Measurements from ENCODE around the gene CCDC92. TPM values are rescaled to one million over a fixed set of nuclear protein-coding genes. Genes with fewer than 3 reads are reported as not detected.

The CCDC92 gene
- total and polyA plus RNA-seq, 2 donors from 2014 or later = 39.3 to 41.4 TPM

DNA sequence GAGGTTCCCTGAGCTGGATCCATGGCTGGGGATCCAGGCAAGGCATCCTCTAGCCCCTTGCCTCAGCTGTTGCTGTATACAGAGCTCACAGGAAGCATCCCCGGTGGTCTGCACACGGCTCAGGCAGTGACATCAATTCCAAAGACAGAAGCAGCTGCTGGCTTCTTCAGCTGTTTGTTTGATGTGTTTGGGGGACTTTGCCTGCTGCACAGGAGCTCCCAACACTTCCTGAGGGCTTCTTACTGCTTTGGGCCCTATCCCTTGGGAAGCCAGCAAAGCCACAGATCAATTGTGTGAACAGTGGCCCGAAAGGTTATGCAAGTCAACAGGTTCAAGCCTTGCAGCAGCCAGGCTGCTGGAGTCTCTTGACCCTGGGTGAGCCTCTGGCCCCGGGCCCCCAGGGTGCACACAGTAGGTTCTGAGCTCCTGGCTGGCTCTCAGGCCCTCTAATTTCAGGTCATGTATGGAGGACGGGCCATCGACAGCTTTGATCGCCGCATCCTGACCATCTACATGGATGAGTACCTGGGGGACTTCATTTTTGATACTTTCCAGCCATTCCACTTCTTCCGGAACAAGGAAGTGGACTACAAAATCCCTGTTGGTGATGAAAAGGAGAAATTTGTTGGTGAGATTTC, 42.6 kb downstream of the CCDC92 start:
- Histone ChIP-seq H3K27ac (ENCODE audit: low read depth in 2 of 2, low read length in 2 of 2) (no peak overlapping the region), H3K4me3 (ENCODE audit: low read length in 3 of 3) (no peak overlapping the region), H3K9me3 (ENCODE audit: control insufficient read depth in 2 of 3, insufficient read depth in 1 of 3, low read length in 3 of 3) (no peaks in the 10 kb centered on the region), H3K9ac (ENCODE audit: low read length in 3 of 3) (no peak overlapping the region), H3K27me3 (ENCODE audit: control insufficient read depth, insufficient read depth, low read length) (no peaks in the 10 kb centered on the region), H3K36me3 (ENCODE audit: control insufficient read depth in 2 of 3, insufficient read depth in 3 of 3, low read length in 3 of 3) (no peaks in the 10 kb centered on the region), H3K4me1 (ENCODE audit: control insufficient read depth in 2 of 3, insufficient read depth in 2 of 3, low read depth in 1 of 3, low read length in 3 of 3) (no peaks in the 10 kb centered on the region)
- FAIRE-seq (no peak), DNase-seq (peak in 1 of 5 donors; percentile 19)
- intact Hi-C loops (cut with DNase I) = no loop called here
- TF ChIP-seq, protein P1, sequence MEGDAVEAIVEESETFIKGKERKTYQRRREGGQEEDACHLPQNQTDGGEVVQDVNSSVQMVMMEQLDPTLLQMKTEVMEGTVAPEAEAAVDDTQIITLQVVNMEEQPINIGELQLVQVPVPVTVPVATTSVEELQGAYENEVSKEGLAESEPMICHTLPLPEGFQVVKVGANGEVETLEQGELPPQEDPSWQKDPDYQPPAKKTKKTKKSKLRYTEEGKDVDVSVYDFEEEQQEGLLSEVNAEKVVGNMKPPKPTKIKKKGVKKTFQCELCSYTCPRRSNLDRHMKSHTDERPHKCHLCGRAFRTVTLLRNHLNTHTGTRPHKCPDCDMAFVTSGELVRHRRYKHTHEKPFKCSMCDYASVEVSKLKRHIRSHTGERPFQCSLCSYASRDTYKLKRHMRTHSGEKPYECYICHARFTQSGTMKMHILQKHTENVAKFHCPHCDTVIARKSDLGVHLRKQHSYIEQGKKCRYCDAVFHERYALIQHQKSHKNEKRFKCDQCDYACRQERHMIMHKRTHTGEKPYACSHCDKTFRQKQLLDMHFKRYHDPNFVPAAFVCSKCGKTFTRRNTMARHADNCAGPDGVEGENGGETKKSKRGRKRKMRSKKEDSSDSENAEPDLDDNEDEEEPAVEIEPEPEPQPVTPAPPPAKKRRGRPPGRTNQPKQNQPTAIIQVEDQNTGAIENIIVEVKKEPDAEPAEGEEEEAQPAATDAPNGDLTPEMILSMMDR (IDR thresholded peaks at IDR 0.05; ENCODE audit: borderline replicate concordance, extremely low read depth, insufficient read depth) = no peak

DNA sequence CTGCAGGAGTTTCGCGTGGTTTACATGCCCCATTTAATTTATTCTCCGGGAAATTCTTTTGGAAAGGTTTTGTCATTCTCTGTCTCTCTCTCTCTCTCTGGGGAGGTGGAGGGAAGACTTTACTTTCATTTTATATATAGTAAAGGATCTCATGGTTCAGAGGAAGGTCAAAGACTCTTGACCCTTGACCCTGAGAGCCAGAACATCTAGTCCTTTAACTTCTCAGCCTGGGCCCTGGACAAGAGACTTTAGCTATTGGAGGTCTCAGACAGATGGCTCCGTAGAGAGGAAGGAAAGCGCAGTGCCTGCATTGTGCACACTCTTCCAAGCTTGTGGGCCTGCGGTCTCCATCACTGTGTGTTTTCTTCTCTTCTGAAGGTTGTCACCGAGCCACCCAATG, 43.7 kb downstream of the CCDC92 start:
- FAIRE-seq (no peak), DNase-seq (no peak)
- Histone ChIP-seq H3K4me3 (ENCODE audit: low read length in 3 of 3) (no peak overlapping the region), H3K9me3 (ENCODE audit: control insufficient read depth in 2 of 3, insufficient read depth in 1 of 3, low read length in 3 of 3) (no peaks in the 10 kb centered on the region), H3K27ac (ENCODE audit: low read depth in 2 of 2, low read length in 2 of 2) (no peak overlapping the region), H3K9ac (ENCODE audit: low read length in 3 of 3) (no peak overlapping the region), H3K36me3 (ENCODE audit: control insufficient read depth in 2 of 3, insufficient read depth in 3 of 3, low read length in 3 of 3) (no peaks in the 10 kb centered on the region), H3K4me1 (ENCODE audit: control insufficient read depth in 2 of 3, insufficient read depth in 2 of 3, low read depth in 1 of 3, low read length in 3 of 3) (no peaks in the 10 kb centered on the region), H3K27me3 (ENCODE audit: control insufficient read depth, insufficient read depth, low read length) (no peaks in the 10 kb centered on the region)
- intact Hi-C loops (cut with DNase I) = no loop called here
- TF ChIP-seq, protein P1 (IDR thresholded peaks at IDR 0.05; ENCODE audit: borderline replicate concordance, extremely low read depth, insufficient read depth) = no peak

DNA sequence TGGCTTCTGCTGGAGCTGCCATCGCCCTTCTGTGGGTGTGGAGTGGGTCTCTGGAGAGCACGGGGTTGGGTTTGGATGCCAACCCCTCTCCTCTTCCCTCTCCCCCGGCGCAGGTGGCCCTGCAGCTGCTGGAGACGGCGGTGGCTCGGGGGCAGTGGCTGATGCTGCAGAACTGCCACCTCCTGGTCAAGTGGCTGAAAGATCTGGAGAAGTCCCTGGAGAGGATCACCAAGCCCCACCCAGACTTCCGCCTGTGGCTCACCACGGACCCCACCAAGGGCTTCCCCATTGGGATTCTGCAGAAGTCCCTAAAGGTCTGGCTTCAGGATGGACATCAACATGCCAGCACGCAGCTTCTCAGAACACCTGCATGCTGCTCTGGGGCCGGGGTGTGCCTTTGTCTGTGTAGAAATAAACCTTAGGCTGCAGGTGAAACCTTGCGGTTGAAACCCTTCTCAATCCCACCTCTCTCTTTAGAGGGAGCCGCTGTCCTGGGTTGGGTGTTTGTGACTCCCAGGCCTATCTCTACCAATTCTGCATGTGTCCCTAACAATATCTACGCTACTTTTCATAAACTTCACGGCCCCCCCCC, 44.3 kb downstream of the CCDC92 start:
- intact Hi-C loops (cut with DNase I) = no loop called here
- FAIRE-seq = no peak
- TF ChIP-seq, protein P1 (IDR thresholded peaks at IDR 0.05; ENCODE audit: borderline replicate concordance, extremely low read depth, insufficient read depth) = no peak
- Histone ChIP-seq H3K27me3 (ENCODE audit: control insufficient read depth, insufficient read depth, low read length) (no peaks in the 10 kb centered on the region), H3K9me3 (ENCODE audit: control insufficient read depth in 2 of 3, insufficient read depth in 1 of 3, low read length in 3 of 3) (no peaks in the 10 kb centered on the region), H3K9ac (ENCODE audit: low read length in 3 of 3) (no peak overlapping the region), H3K4me3 (ENCODE audit: low read length in 3 of 3) (no peak overlapping the region), H3K4me1 (ENCODE audit: control insufficient read depth in 2 of 3, insufficient read depth in 2 of 3, low read depth in 1 of 3, low read length in 3 of 3) (no peaks in the 10 kb centered on the region), H3K27ac (ENCODE audit: low read depth in 2 of 2, low read length in 2 of 2) (no peak overlapping the region), H3K36me3 (ENCODE audit: control insufficient read depth in 2 of 3, insufficient read depth in 3 of 3, low read length in 3 of 3) (no peaks in the 10 kb centered on the region)
- DNase-seq = peak in 2 of 5 donors; percentile 37 to 57

All from kidney (tissue), 14 donors.